NCI-H524 treated with DMSO at 0.1 percent for 48 hours (cell line): ENCODE measurements around the gene SURF2.
"Not testable (repeated sequence)": the region's sequence is repeated elsewhere in the genome, so short reads cannot be mapped to it uniquely, and the experiment has no call there.

Experiments
- DNase-seq: peaks from one replicate; lab custom pipeline; 2025; lab: John Stamatoyannopoulos, UW

SURF2 gene

GRCh38 chr9:133377280-133377679, 20.9 kb downstream of the SURF2 start:
- not testable (repeated sequence) for DNase-seq

GRCh38 chr9:133377721-133378216, 21.4 kb downstream of the SURF2 start:
- DNase-seq: no peak

- no peak for DNase-seq
These were observed 22.1 kb downstream of the SURF2 start for GRCh38 chr9:133378408-133378962.

- no peak for DNase-seq
These were observed 23.1 kb downstream of the SURF2 start for GRCh38 chr9:133379153-133380086.

- no peak for DNase-seq
These were observed 24.4 kb downstream of the SURF2 start for GRCh38 chr9:133380734-133381133.

- no peak for DNase-seq
These were observed 26.3 kb downstream of the SURF2 start for GRCh38 chr9:133382507-133383141.

- DNase-seq: no peak
These were observed 27.1 kb downstream of the SURF2 start for GRCh38 chr9:133383438-133383837.

GRCh38 chr9:133384736-133385321, 28.5 kb downstream of the SURF2 start:
- DNase-seq: no peak

GRCh38 chr9:133385452-133385851, 29.1 kb downstream of the SURF2 start:
- no peak for DNase-seq

- DNase-seq: no peak
These were observed 30.0 kb downstream of the SURF2 start for GRCh38 chr9:133386338-133386737.

- DNase-seq: no peak
These were observed 31.3 kb downstream of the SURF2 start for GRCh38 chr9:133387680-133388079.

GRCh38 chr9:133389025-133389557, 32.7 kb downstream of the SURF2 start:
- no peak for DNase-seq

- no peak for DNase-seq
These were observed 33.2 kb downstream of the SURF2 start for GRCh38 chr9:133389562-133389961.

GRCh38 chr9:133390713-133391112, 34.4 kb downstream of the SURF2 start:
- DNase-seq: no peak

- not testable (repeated sequence) for DNase-seq
These were observed 35.1 kb downstream of the SURF2 start for GRCh38 chr9:133391449-133391848.

- DNase-seq: not testable (repeated sequence)
These were observed 36.0 kb downstream of the SURF2 start for GRCh38 chr9:133392308-133392707.

GRCh38 chr9:133393399-133393798, 37.0 kb downstream of the SURF2 start:
- no peak for DNase-seq

GRCh38 chr9:133394687-133395271, 38.4 kb downstream of the SURF2 start:
- no peak for DNase-seq

GRCh38 chr9:133396952-133397351, 40.6 kb downstream of the SURF2 start:
- DNase-seq: peak; percentile 32

GRCh38 chr9:133397370-133397769, 41.0 kb downstream of the SURF2 start:
- DNase-seq: no peak

GRCh38 chr9:133397895-133398294, 41.5 kb downstream of the SURF2 start:
- no peak for DNase-seq

- DNase-seq: no peak
These were observed 43.9 kb downstream of the SURF2 start for GRCh38 chr9:133400292-133400691.
